Measurements from ENCODE around the gene PDE7B.

- TF ChIP-seq EZH2 (IDR thresholded peaks at IDR 0.05; ENCODE audit: borderline replicate concordance, low read length) = no peak
- no peak for TF ChIP-seq CTCF (IDR thresholded peaks at IDR 0.05; ENCODE audit: low read length)
Observed at GRCh38 chr6:135962731-135963130, 111.2 kb downstream of the PDE7B start.

All from OCI-LY1 (cell line).